ENCODE data around the gene CFAP46. TPM values are rescaled to one million over a fixed set of nuclear protein-coding genes. Genes with fewer than 3 reads are reported as not detected.

CFAP46 gene
- total RNA-seq, 1 donor from 2014 or later = 3.7 TPM

DNA sequence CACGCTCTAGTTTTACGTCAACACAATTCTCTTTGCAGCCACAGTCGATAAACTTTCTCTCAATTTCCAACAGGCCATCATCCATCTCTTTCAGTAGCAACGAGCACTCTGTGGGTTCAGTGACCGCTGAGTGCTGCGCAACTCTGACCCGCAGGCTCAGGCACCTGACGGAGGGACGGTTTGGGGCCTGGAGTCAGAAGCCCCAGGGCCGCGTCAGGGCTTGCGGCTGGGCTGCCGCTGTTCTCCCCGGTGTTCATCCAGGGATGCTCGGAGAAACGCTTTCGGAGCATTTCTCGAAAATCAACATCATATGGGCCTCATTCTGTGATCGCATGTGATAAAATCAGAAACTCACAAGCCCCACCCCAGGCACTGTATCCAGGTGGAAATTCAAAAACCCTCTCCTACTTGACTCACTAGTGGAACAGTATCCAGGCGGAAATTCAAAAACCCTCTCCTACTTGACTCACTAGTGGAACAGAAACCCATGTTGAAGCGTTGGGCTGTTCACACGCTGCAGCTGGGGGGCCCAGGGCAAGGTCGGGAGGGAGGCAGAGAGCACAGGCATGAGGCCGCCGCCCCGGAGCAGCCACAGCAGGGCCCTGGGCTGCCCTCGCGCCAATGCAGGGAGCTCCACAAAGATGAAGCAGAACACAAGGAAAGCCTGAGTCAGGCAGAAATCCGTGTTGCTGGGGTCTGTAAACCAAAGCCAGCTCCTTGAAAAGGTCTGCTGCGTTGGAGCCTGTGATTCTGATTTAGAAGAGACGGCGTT is 83.1 kb downstream of the CFAP46 start:
- ChIA-PET POLR2A (no interaction called here), CTCF (no interaction called here)
- Mint-ChIP-seq H3K4me1 (no peaks in the 10 kb centered on the region), H3K27ac (no peak overlapping the region), H3K9me3 (peaks cover 13% of the 10 kb centered on the region), H3K4me3 (no peak overlapping the region), H3K36me3 (ENCODE audit: low read depth) (no peaks in the 10 kb centered on the region), H3K27me3 (peaks cover 18% of the 10 kb centered on the region)
- intact Hi-C loops (cut with micrococcal nuclease) = no loop called here
- TF ChIP-seq, protein P1, sequence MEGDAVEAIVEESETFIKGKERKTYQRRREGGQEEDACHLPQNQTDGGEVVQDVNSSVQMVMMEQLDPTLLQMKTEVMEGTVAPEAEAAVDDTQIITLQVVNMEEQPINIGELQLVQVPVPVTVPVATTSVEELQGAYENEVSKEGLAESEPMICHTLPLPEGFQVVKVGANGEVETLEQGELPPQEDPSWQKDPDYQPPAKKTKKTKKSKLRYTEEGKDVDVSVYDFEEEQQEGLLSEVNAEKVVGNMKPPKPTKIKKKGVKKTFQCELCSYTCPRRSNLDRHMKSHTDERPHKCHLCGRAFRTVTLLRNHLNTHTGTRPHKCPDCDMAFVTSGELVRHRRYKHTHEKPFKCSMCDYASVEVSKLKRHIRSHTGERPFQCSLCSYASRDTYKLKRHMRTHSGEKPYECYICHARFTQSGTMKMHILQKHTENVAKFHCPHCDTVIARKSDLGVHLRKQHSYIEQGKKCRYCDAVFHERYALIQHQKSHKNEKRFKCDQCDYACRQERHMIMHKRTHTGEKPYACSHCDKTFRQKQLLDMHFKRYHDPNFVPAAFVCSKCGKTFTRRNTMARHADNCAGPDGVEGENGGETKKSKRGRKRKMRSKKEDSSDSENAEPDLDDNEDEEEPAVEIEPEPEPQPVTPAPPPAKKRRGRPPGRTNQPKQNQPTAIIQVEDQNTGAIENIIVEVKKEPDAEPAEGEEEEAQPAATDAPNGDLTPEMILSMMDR (IDR thresholded peaks at IDR 0.05) = no peak
- DNase-seq (peak; percentile 4), ATAC-seq (ENCODE audit: low read depth) (no peak)

DNA sequence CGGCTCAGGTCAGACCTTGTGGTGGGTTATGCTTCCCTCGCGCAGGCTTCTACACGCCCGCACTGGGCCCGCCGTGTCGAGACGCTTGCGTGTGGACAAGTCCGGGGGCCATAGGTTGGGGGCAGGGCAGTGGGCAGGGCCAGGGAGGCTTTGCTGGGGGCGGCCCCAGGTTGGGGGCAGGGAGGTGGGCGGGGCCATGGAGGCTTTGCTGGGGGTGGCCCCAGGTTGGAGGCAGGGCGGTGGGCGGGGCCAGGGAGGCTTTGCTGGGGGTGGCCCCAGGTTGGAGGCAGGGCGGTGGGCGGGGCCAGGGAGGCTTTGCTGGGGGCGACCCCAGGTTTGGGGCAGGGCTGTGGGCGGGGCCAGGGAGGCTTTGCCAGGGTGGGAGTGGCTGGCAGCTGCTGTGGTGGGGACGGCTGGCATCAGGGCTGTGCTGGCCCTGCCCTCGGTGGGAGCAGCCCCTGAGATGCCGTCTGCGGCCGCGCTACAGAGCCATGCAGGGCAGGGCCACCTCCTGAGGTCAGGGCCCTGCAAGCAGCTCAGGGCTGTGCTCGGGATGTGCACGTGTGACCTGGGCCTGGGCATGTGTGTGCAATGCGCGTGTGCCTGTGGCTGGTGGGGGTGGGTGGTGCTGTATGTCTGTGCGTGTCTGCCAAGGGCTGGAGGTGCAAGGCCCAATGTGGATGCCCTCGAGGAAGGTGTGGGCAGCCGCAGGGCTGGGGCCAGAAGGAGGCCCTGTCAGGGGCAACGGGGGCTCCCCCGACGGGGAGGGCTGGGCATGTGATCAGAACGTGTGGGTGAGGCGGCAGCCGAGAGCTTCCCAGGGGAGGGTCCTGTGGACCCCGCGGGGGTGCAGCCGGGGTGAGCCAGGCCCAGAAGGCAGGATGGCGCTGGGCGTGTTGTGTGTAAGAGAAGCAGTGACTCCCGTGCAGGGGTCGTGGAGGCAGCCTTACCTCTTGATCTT is 84.0 kb downstream of the CFAP46 start:
- POLR2A ChIA-PET = no interaction called here
- DNase-seq = peak; percentile 12
- intact Hi-C loops (cut with micrococcal nuclease) = no loop called here

DNA sequence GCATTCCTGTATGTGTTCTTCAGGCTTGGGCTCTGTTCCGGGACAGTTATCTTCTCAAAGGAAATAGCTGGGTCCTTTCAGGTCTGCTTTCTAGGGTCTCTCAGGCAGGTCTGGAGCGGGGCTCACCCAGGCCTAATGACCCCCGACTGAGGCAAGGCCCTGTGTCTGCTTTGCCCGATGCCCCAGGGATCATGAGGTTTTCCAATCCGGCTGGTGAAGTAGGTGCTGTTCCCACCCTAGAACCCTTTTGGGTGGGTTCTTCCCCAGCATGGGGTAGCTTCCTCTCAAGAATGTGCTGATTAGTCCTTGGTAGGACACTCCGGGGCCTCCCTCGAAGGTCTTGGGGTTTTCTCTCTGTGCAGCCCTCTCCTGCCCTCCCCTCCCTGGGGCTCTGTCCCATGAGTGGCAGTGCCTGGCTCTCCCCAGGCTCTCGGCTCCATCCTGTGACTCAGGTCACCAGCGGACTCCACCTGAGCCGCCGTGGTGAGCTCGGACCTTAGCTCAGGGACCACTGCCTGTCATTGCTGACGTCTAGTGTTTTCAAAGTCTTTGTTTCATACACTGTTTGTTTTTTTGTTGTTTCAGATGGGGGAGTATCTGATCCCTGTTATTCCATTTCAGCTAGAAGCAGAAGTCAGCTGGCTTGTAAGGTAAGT is 85.4 kb downstream of the CFAP46 start:
- CTCF ChIA-PET = no interaction called here
- Mint-ChIP-seq H3K9me3 (peaks cover 13% of the 10 kb centered on the region), H3K27ac (no peak overlapping the region), H3K36me3 (ENCODE audit: low read depth) (no peaks in the 10 kb centered on the region), H3K4me3 (no peak overlapping the region), H3K4me1 (no peaks in the 10 kb centered on the region), H3K27me3 (peaks cover 8% of the 10 kb centered on the region)
- POLR2A ChIA-PET = no interaction called here
- TF ChIP-seq, protein P1 (IDR thresholded peaks at IDR 0.05) = no peak
- intact Hi-C loops (cut with micrococcal nuclease) = no loop called here
- DNase-seq = peak; percentile 9
- ATAC-seq (ENCODE audit: low read depth) = no peak

More for the DNA sequence above, 84.0 kb downstream of the CFAP46 start:
- H3K27ac Mint-ChIP-seq = no peak overlapping the region
- no peaks in the 10 kb centered on the region for H3K36me3 Mint-ChIP-seq (ENCODE audit: low read depth)
- H3K4me1 Mint-ChIP-seq = no peaks in the 10 kb centered on the region
- CTCF ChIA-PET = no interaction called here
- ATAC-seq (ENCODE audit: low read depth) = no peak
- H3K27me3 Mint-ChIP-seq = peaks cover 13% of the 10 kb centered on the region
- peaks cover 13% of the 10 kb centered on the region for H3K9me3 Mint-ChIP-seq
- no peak overlapping the region for H3K4me3 Mint-ChIP-seq
- TF ChIP-seq, protein P1 (IDR thresholded peaks at IDR 0.05) = no peak

DNA sequence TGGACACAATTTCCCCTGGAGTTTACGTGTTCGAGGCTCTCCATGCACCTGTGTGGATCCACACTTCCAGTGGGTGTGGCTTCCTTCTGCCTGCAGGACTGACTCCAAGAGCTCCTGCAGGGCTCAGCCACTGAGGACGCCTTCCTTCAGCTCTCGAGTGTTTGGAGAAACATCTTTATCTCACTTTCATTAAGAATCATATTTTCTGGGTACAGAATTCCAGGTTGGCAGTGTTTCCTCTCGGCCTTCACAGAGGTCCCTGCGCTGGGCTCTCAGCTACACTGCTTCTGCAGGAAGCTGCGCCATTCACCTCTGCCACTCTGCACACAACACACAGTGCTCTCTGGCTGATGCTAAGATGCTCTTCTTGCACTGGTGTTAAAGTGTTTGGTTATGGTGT is 86.5 kb downstream of the CFAP46 start:
- intact Hi-C loops (cut with micrococcal nuclease) = no loop called here
- DNase-seq (peak; percentile 2), ATAC-seq (ENCODE audit: low read depth) (no peak)
- ChIA-PET CTCF (no interaction called here), POLR2A (no interaction called here)
- Mint-ChIP-seq H3K9me3 (peaks cover 13% of the 10 kb centered on the region), H3K4me3 (no peak overlapping the region), H3K27me3 (peaks cover 7% of the 10 kb centered on the region), H3K27ac (no peak overlapping the region), H3K36me3 (ENCODE audit: low read depth) (no peaks in the 10 kb centered on the region), H3K4me1 (no peaks in the 10 kb centered on the region)
- TF ChIP-seq, protein P1 (IDR thresholded peaks at IDR 0.05) = no peak

DNA sequence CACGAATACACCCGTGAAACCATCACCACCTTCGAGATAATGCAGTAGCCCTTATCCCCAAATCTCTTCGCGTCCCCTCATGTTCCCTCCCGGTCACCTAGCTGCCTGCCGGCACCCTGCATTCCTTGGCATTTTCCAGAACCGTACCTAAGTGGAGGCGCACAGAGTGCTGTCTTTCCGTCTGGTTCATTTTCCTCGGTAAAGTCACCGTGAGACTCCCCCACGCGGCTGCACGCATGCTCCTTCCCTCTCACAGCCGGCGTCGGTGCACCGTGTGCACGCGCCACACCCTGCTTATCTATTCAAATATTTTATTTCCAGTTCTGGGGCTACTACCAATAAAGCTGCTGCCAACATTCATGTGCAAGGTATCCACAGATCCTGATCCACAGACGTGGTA is 90.9 kb downstream of the CFAP46 start:
- H3K9me3 Mint-ChIP-seq = peaks cover 11% of the 10 kb centered on the region
- ChIA-PET CTCF (no interaction called here), POLR2A (no interaction called here)
- TF ChIP-seq, protein P1 (IDR thresholded peaks at IDR 0.05) = no peak
- intact Hi-C loops (cut with micrococcal nuclease) = no loop called here
- peaks cover 4% of the 10 kb centered on the region for H3K27me3 Mint-ChIP-seq
- H3K4me3 Mint-ChIP-seq = no peak overlapping the region
- DNase-seq = no peak
- H3K27ac Mint-ChIP-seq = no peak overlapping the region
- ATAC-seq (ENCODE audit: low read depth) = no peak
- no peaks in the 10 kb centered on the region for H3K36me3 Mint-ChIP-seq (ENCODE audit: low read depth)
- peaks cover 12% of the 10 kb centered on the region for H3K4me1 Mint-ChIP-seq
